ENCODE measurements around the gene RECQL5. TPM values are rescaled to one million over a fixed set of nuclear protein-coding genes. Genes with fewer than 3 reads are reported as not detected.

RECQL5 gene
- polyA plus RNA-seq, 1 donor from 2014 or later, result 9.6 TPM

DNA sequence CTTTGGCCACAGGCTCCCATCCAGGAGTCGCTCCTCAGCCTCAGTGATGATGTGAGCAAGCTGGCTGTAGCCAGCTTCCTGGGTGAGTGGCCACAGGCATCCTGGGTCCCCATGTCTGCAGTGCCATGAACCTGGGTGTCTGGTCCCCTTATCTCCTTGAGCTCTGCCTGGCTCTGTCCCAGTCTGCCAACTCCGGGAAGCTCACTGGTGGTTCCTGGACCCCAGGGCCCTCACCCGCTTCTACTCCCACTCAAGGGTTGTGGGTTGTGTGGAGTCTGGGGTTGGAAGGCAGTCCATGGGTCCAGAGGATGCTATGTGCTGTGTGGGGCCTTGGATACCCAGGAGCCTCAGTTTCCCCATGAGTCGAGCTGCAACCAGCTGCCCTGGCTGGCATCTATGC, 45.5 kb downstream of the RECQL5 start:
- H3K9me2 ChIP-seq (ENCODE audit: insufficient read depth, low read length), result no peaks in the 10 kb centered on the region
- TF ChIP-seq TAF1 (IDR thresholded peaks at IDR 0.05; ENCODE audit: low read depth) (no peak), SMC3 (conservative IDR thresholded peaks at IDR 0.05; ENCODE audit: poor library complexity) (no peak), POLR2AphosphoS5 (IDR thresholded peaks at IDR 0.05) (no peak), EP300 (conservative IDR thresholded peaks at IDR 0.05; ENCODE audit: poor library complexity, severe bottlenecking) (no peak), RAD21 (conservative IDR thresholded peaks at IDR 0.05) (no peak), EZH2 (IDR thresholded peaks at IDR 0.05; ENCODE audit: borderline replicate concordance, insufficient read depth, low read length, poor library complexity, severe bottlenecking) (no peak), MXI1 (conservative IDR thresholded peaks at IDR 0.05; ENCODE audit: poor library complexity, severe bottlenecking) (no peak)
- TF ChIP-seq, protein P1, sequence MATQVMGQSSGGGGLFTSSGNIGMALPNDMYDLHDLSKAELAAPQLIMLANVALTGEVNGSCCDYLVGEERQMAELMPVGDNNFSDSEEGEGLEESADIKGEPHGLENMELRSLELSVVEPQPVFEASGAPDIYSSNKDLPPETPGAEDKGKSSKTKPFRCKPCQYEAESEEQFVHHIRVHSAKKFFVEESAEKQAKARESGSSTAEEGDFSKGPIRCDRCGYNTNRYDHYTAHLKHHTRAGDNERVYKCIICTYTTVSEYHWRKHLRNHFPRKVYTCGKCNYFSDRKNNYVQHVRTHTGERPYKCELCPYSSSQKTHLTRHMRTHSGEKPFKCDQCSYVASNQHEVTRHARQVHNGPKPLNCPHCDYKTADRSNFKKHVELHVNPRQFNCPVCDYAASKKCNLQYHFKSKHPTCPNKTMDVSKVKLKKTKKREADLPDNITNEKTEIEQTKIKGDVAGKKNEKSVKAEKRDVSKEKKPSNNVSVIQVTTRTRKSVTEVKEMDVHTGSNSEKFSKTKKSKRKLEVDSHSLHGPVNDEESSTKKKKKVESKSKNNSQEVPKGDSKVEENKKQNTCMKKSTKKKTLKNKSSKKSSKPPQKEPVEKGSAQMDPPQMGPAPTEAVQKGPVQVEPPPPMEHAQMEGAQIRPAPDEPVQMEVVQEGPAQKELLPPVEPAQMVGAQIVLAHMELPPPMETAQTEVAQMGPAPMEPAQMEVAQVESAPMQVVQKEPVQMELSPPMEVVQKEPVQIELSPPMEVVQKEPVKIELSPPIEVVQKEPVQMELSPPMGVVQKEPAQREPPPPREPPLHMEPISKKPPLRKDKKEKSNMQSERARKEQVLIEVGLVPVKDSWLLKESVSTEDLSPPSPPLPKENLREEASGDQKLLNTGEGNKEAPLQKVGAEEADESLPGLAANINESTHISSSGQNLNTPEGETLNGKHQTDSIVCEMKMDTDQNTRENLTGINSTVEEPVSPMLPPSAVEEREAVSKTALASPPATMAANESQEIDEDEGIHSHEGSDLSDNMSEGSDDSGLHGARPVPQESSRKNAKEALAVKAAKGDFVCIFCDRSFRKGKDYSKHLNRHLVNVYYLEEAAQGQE (IDR thresholded peaks at IDR 0.05; ENCODE audit: borderline replicate concordance), result no peak
- TF ChIP-seq, protein P2, sequence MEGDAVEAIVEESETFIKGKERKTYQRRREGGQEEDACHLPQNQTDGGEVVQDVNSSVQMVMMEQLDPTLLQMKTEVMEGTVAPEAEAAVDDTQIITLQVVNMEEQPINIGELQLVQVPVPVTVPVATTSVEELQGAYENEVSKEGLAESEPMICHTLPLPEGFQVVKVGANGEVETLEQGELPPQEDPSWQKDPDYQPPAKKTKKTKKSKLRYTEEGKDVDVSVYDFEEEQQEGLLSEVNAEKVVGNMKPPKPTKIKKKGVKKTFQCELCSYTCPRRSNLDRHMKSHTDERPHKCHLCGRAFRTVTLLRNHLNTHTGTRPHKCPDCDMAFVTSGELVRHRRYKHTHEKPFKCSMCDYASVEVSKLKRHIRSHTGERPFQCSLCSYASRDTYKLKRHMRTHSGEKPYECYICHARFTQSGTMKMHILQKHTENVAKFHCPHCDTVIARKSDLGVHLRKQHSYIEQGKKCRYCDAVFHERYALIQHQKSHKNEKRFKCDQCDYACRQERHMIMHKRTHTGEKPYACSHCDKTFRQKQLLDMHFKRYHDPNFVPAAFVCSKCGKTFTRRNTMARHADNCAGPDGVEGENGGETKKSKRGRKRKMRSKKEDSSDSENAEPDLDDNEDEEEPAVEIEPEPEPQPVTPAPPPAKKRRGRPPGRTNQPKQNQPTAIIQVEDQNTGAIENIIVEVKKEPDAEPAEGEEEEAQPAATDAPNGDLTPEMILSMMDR (IDR thresholded peaks at IDR 0.05; ENCODE audit: poor library complexity, severe bottlenecking), result no peak
- no peak overlapping the region for H3K27ac ChIP-seq (ENCODE audit: low read length)
- no peaks in the 10 kb centered on the region for H4K20me1 ChIP-seq (ENCODE audit: insufficient read depth)
- no peak overlapping the region for H3K9ac ChIP-seq (ENCODE audit: low read length)
- H3K9me3 ChIP-seq (ENCODE audit: low read length), result no peaks in the 10 kb centered on the region
- H3K79me2 ChIP-seq (replicated peaks; ENCODE audit: insufficient read depth, low read length), result no peaks in the 10 kb centered on the region
- H3K4me3 ChIP-seq (ENCODE audit: low read length), result no peak overlapping the region
- no peaks in the 10 kb centered on the region for H3K36me3 ChIP-seq (ENCODE audit: insufficient read depth, low read length)
- no peaks in the 10 kb centered on the region for H3F3A ChIP-seq (ENCODE audit: insufficient read depth, low read length, poor library complexity, severe bottlenecking)
- H3K4me2 ChIP-seq (ENCODE audit: low read length), result no peak overlapping the region
- H3K27me3 ChIP-seq (ENCODE audit: insufficient read depth, low read depth, low read length), result no peaks in the 10 kb centered on the region
- no peak overlapping the region for H2AFZ ChIP-seq (ENCODE audit: low read depth, low read length)

DNA sequence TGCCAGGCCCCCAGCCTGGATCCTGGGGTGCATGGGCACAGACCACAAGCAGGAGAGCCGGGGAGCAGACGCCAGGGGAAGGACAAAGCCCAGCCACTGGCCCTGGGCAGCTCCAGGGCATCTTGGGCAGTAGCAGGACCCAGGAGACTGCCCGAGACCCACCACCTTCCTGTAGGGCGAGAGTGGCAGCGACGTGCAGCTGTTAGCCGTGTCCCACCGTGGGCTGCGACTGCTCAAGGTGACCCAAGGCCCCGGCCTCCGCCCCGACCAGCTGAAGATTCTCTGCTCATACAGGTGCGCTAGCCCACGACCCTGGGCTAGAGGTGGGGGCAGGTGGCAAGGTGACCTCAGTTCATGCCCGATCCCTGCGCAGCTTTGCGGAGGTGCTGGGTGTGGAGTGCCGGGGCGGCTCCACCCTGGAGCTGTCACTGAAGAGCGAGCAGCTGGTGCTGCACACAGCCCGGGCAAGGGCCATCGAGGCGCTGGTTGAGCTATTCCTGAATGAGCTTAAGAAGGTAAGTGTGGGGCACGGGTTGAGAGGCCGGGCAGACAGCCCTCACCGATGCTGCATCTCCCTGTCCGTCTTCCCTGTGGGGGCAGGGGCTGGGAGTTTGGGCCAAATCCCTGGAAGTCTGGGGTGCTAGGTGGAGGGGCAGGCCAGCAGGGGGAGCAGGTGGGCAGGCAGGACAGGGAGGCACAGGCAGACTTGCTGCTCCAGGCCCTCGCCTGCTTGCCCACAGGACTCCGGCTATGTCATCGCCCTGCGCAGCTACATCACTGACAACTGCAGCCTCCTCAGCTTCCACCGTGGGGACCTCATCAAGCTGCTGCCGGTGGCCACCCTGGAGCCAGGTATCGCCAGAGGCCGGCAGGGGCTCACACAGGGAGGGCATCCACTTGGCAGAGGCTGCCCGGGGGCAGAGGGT, 47.2 kb downstream of the RECQL5 start:
- Histone ChIP-seq H2AFZ (ENCODE audit: low read depth, low read length) (no peak overlapping the region), H3K9me2 (ENCODE audit: insufficient read depth, low read length) (no peaks in the 10 kb centered on the region), H3K27me3 (ENCODE audit: insufficient read depth, low read depth, low read length) (no peaks in the 10 kb centered on the region), H3K36me3 (ENCODE audit: insufficient read depth, low read length) (no peaks in the 10 kb centered on the region), H3K27ac (ENCODE audit: low read length) (no peak overlapping the region), H3K79me2 (replicated peaks; ENCODE audit: insufficient read depth, low read length) (no peaks in the 10 kb centered on the region), H3K9me3 (ENCODE audit: low read length) (no peaks in the 10 kb centered on the region), H4K20me1 (ENCODE audit: insufficient read depth) (no peaks in the 10 kb centered on the region), H3K9ac (ENCODE audit: low read length) (no peak overlapping the region), H3K4me2 (ENCODE audit: low read length) (no peak overlapping the region), H3F3A (ENCODE audit: insufficient read depth, low read length, poor library complexity, severe bottlenecking) (no peaks in the 10 kb centered on the region), H3K4me3 (ENCODE audit: low read length) (no peak overlapping the region)
- TF ChIP-seq EZH2 (IDR thresholded peaks at IDR 0.05; ENCODE audit: borderline replicate concordance, insufficient read depth, low read length, poor library complexity, severe bottlenecking) (no peak), MXI1 (conservative IDR thresholded peaks at IDR 0.05; ENCODE audit: poor library complexity, severe bottlenecking) (no peak)
- TF ChIP-seq, protein P2 (IDR thresholded peaks at IDR 0.05; ENCODE audit: poor library complexity, severe bottlenecking), result peak; percentile 35

Data from neural cell (in vitro differentiated cells).